ENCODE data around the gene LHX6.

DNA sequence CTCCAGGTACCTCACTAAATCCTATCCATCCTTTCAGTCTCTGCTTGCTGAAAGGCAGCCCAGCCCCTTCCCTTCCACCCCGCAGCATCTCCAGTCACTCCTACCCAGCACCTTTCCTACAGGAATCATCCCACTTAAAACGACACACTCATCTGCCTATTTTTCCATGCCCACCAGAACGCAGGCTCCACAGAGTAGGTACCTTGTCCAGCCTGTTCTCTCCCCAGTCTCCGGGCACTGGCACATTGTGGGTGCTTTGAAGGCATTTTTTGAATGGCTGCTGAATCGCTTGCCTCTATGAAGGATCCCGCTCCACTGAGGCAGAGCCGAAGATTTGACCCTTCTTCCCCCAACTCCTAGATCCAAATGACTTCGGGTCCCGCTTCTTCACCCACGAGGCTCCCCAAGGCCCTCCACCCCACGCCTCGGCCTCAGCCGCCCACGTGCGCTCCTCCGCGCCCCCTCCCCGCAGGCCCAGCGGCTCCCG is 15.6 kb downstream of the LHX6 start:
- TF ChIP-seq, protein P1, sequence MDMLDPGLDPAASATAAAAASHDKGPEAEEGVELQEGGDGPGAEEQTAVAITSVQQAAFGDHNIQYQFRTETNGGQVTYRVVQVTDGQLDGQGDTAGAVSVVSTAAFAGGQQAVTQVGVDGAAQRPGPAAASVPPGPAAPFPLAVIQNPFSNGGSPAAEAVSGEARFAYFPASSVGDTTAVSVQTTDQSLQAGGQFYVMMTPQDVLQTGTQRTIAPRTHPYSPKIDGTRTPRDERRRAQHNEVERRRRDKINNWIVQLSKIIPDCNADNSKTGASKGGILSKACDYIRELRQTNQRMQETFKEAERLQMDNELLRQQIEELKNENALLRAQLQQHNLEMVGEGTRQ (CRISPR knock-in tag; IDR thresholded peaks at IDR 0.05): no peak; the same call in 1 of the 2 replicates
- TF ChIP-seq, protein P2, sequence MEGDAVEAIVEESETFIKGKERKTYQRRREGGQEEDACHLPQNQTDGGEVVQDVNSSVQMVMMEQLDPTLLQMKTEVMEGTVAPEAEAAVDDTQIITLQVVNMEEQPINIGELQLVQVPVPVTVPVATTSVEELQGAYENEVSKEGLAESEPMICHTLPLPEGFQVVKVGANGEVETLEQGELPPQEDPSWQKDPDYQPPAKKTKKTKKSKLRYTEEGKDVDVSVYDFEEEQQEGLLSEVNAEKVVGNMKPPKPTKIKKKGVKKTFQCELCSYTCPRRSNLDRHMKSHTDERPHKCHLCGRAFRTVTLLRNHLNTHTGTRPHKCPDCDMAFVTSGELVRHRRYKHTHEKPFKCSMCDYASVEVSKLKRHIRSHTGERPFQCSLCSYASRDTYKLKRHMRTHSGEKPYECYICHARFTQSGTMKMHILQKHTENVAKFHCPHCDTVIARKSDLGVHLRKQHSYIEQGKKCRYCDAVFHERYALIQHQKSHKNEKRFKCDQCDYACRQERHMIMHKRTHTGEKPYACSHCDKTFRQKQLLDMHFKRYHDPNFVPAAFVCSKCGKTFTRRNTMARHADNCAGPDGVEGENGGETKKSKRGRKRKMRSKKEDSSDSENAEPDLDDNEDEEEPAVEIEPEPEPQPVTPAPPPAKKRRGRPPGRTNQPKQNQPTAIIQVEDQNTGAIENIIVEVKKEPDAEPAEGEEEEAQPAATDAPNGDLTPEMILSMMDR (IDR thresholded peaks at IDR 0.05 in 2 of 3, conservative IDR thresholded peaks at IDR 0.05 in 1 of 3; ENCODE audit: insufficient read depth in 2 of 3, low read depth in 1 of 3, low read length in 3 of 3): no peak
- TF ChIP-seq CREB1 (IDR thresholded peaks at IDR 0.05) (no peak), CREB1 (CRISPR knock-in tag; IDR thresholded peaks at IDR 0.05) (no peak), PCBP2 (IDR thresholded peaks at IDR 0.05; ENCODE audit: low read depth, low read length, poor library complexity, severe bottlenecking) (no peak), PTTG1 (tag; IDR thresholded peaks at IDR 0.05; ENCODE audit: low read depth) (no peak), MTF1 (CRISPR knock-in tag; IDR thresholded peaks at IDR 0.05; ENCODE audit: borderline replicate concordance) (no peak), ZNF253 (CRISPR knock-in tag; conservative IDR thresholded peaks at IDR 0.05) (no peak)

Data from K562 (cell line).